Measurements from ENCODE around the gene COL6A1.

COL6A1 gene

GRCh38 chr21:46009951-46010705, 28.6 kb downstream of the COL6A1 start:
- no peak overlapping the region for H3K9ac ChIP-seq

GRCh38 chr21:46011267-46011967, 29.8 kb downstream of the COL6A1 start:
- H3K36me3 ChIP-seq (ENCODE audit: control insufficient read depth, insufficient read depth, low read length): no peaks in the 10 kb centered on the region
- H3K4me1 ChIP-seq: no peaks in the 10 kb centered on the region
- no peak overlapping the region for H3K4me2 ChIP-seq (ENCODE audit: low read length)
- H3K27me3 ChIP-seq (ENCODE audit: control insufficient read depth, insufficient read depth, low read length): no peaks in the 10 kb centered on the region
- no peaks in the 10 kb centered on the region for H3K79me2 ChIP-seq
- H3K4me3 ChIP-seq (ENCODE audit: low read depth, low read length): no peak overlapping the region
- no peak for TF ChIP-seq CTCF (IDR thresholded peaks at IDR 0.05)
- H3K9ac ChIP-seq: no peak overlapping the region
- H3K9me3 ChIP-seq (ENCODE audit: control insufficient read depth, low read length): no peaks in the 10 kb centered on the region
- H2AFZ ChIP-seq: no peak overlapping the region
- H3K27ac ChIP-seq: no peak overlapping the region

More at GRCh38 chr21:46009951-46010705, 28.6 kb downstream of the COL6A1 start:
- no peak overlapping the region for H3K4me2 ChIP-seq (ENCODE audit: low read length)
- no peaks in the 10 kb centered on the region for H3K79me2 ChIP-seq
- no peaks in the 10 kb centered on the region for H3K9me3 ChIP-seq (ENCODE audit: control insufficient read depth, low read length)
- H3K4me3 ChIP-seq (ENCODE audit: low read depth, low read length): no peak overlapping the region
- no peak for TF ChIP-seq CTCF (IDR thresholded peaks at IDR 0.05)
- no peak overlapping the region for H2AFZ ChIP-seq
- H3K27me3 ChIP-seq (ENCODE audit: control insufficient read depth, insufficient read depth, low read length): no peaks in the 10 kb centered on the region
- H3K27ac ChIP-seq: no peak overlapping the region
- H3K36me3 ChIP-seq (ENCODE audit: control insufficient read depth, insufficient read depth, low read length): no peaks in the 10 kb centered on the region
- H3K4me1 ChIP-seq: no peaks in the 10 kb centered on the region

GRCh38 chr21:46012154-46012553, 30.6 kb downstream of the COL6A1 start:
- no peaks in the 10 kb centered on the region for H3K36me3 ChIP-seq (ENCODE audit: control insufficient read depth, insufficient read depth, low read length)
- no peak for TF ChIP-seq CTCF (IDR thresholded peaks at IDR 0.05)
- H3K79me2 ChIP-seq: no peaks in the 10 kb centered on the region
- H3K27ac ChIP-seq: no peak overlapping the region
- no peak overlapping the region for H3K4me2 ChIP-seq (ENCODE audit: low read length)
- no peak overlapping the region for H3K9ac ChIP-seq
- H3K9me3 ChIP-seq (ENCODE audit: control insufficient read depth, low read length): no peaks in the 10 kb centered on the region
- no peak overlapping the region for H2AFZ ChIP-seq
- no peaks in the 10 kb centered on the region for H3K4me1 ChIP-seq
- H3K4me3 ChIP-seq (ENCODE audit: low read depth, low read length): no peak overlapping the region
- no peaks in the 10 kb centered on the region for H3K27me3 ChIP-seq (ENCODE audit: control insufficient read depth, insufficient read depth, low read length)

- no peaks in the 10 kb centered on the region for H3K9me3 ChIP-seq (ENCODE audit: control insufficient read depth, low read length)
- no peak overlapping the region for H3K27ac ChIP-seq
- H3K4me3 ChIP-seq (ENCODE audit: low read depth, low read length): no peak overlapping the region
- no peak overlapping the region for H3K9ac ChIP-seq
- no peaks in the 10 kb centered on the region for H3K27me3 ChIP-seq (ENCODE audit: control insufficient read depth, insufficient read depth, low read length)
- TF ChIP-seq CTCF (IDR thresholded peaks at IDR 0.05): no peak
- no peak overlapping the region for H3K4me2 ChIP-seq (ENCODE audit: low read length)
- no peak overlapping the region for H2AFZ ChIP-seq
- no peaks in the 10 kb centered on the region for H3K4me1 ChIP-seq
- H3K79me2 ChIP-seq: no peaks in the 10 kb centered on the region
- H3K36me3 ChIP-seq (ENCODE audit: control insufficient read depth, insufficient read depth, low read length): no peaks in the 10 kb centered on the region
These were observed 33.3 kb downstream of the COL6A1 start for GRCh38 chr21:46014828-46015227.
